Loucy (cell line): ENCODE measurements around the gene SH2D1B.

Experiments used
- H2AFZ ChIP-seq: fragments of 200-600 bp; sonication (generic); 2 replicates; pipeline ENCODE4 v1.6.0; 2016; ENCODE audit warnings: antibody characterized with exemption, mild to moderate bottlenecking, low read length, moderate library complexity
- H3F3A ChIP-seq: fragments of 200-600 bp; 2 replicates; pipeline ENCODE4 v1.6.0; 2016; ENCODE audit warnings: antibody characterized with exemption, low read depth, mild to moderate bottlenecking
- H3K27me3 ChIP-seq: fragments of 200-600 bp; sonication (generic); 2 replicates; pipeline ENCODE4 v1.6.1; 2014; ENCODE audit warnings: low read length, mild to moderate bottlenecking; ENCODE audit not compliant: insufficient read depth, poor library complexity, severe bottlenecking
- H3K36me3 ChIP-seq: fragments of 200-600 bp; sonication (generic); 2 replicates; pipeline ENCODE4 v1.6.1; 2016; ENCODE audit warnings: low read length; ENCODE audit not compliant: insufficient read depth
- H3K4me1 ChIP-seq: fragments of 200-600 bp; sonication (generic); 2 replicates; pipeline ENCODE4 v1.5.1; 2014; ENCODE audit warnings: low read length, mild to moderate bottlenecking; ENCODE audit not compliant: insufficient read depth, poor library complexity, severe bottlenecking
- H3K4me2 ChIP-seq: fragments of 200-600 bp; sonication (generic); 2 replicates; pipeline ENCODE4 v1.6.0; 2014; ENCODE audit warnings: antibody characterized with exemption, low read length, low read depth, mild to moderate bottlenecking; ENCODE audit not compliant: poor library complexity, severe bottlenecking
- H3K4me3 ChIP-seq: fragments of 200-600 bp; sonication (generic); 2 replicates; pipeline ENCODE4 v1.5.1; 2014; ENCODE audit warnings: low read length, mild to moderate bottlenecking, mixed read lengths; ENCODE audit not compliant: poor library complexity, severe bottlenecking
- H3K79me2 ChIP-seq: fragments of 200-600 bp; sonication (generic); 2 replicates; pipeline ENCODE4 v1.6.1; 2014; ENCODE audit warnings: low read length; ENCODE audit not compliant: insufficient read depth
- H3K9ac ChIP-seq: fragments of 200-600 bp; sonication (generic); 2 replicates; pipeline ENCODE4 v1.6.0; 2014; ENCODE audit warnings: mild to moderate bottlenecking, low read depth, low read length, moderate library complexity; ENCODE audit not compliant: poor library complexity, severe bottlenecking
- H3K9me2 ChIP-seq: fragments of 200-600 bp; sonication (generic); replicated peaks from 2 replicates; pipeline ENCODE4 v1.6.1; 2016; ENCODE audit warnings: low read depth, low read length, mixed read lengths
- H3K9me3 ChIP-seq: fragments of 200-600 bp; sonication (generic); 2 replicates; pipeline ENCODE4 v1.6.1; 2014; ENCODE audit warnings: mild to moderate bottlenecking, antibody characterized with exemption, low read length, low read depth; ENCODE audit not compliant: insufficient read depth
- H4K20me1 ChIP-seq: fragments of 200-600 bp; sonication (generic); 2 replicates; pipeline ENCODE4 v1.6.0; 2014; ENCODE audit warnings: antibody characterized with exemption, low read length, mild to moderate bottlenecking; ENCODE audit not compliant: insufficient read depth, poor library complexity, severe bottlenecking
- EZH2phosphoT487 ChIP-seq: fragments of 200-600 bp; IDR thresholded peaks from 2 replicates; pipeline ENCODE4 v1.6.1; 2018; ENCODE audit warnings: antibody characterized with exemption, mild to moderate bottlenecking, moderate library complexity, borderline replicate concordance
- TF ChIP-seq, protein P1 (sequence below): fragments of 200-600 bp; sonication (generic); conservative IDR thresholded peaks from 2 replicates; pipeline ENCODE4 v1.5.1; 2014; ENCODE audit warnings: mild to moderate bottlenecking, antibody characterized with exemption, low read length

Gene SH2D1B

DNA sequence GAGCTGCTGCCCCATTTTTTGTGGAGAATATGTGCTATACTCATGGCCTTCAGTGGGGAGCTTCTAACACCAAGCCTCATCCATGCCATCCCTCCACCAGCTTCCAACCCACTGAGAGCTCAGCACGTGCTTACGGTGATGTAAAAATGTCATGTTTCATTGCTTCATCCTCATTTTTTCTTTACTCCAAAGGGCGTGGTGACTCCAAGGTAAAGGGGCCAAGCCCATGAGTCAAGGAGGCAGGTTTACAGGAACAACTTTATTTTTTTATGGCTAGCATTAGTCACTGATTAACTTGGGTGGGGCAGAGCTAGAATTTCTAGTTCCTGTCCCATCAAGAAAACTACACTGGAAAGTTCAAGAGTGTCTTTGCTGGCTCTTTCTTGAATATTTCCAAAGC lies 30.6 kb downstream of the SH2D1B start, which contains the start of gene C1orf226:
TSS of gene C1orf226 (plus strand) at position 346 of the 400 bp plus-strand sequence. CDS start 174 bp downstream, outside the sequence.
- H3K9ac ChIP-seq: no peak within 1 kb of the TSS

DNA sequence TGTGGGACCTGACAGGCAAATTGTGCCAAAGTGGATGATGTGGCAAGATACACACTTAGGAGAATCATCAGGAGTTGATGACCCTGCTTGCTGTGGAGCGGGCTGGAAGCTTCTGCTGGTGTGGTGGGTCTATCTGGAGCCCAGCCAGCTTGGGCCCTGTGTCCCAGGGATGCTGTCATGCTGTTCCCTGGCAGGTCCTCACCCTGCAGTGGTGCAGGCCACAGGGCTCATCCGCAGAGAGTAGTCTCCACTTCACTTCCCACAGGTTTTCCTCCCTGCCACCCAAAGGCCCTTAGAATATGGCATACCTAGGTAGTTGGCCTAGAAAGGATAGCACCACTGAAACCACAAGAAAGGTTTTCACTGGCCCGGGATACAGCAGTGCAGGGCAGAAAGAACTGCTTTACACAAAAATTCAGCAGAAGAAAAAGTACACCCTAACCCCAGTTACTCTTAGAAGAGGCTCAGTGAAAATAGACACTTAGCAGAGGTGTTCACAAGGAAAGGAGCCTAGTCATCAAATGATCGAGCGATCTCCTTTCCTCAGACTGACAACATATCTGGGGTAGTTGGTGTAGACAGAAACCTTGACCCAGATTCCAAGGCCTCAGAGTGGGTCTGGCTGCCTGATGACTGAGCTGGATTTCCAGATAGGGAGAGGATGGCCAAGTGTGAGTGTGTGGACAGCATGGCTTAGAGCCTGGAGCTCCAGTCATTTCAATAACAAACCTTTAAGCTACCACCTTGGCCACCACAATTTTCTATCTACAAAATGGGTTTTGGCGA lies 31.7 kb downstream of the SH2D1B start:
- H3K4me1 ChIP-seq: no peaks in the 10 kb centered on the region
- no peaks in the 10 kb centered on the region for H3K27me3 ChIP-seq
- H3K4me2 ChIP-seq: no peak overlapping the region
- no peak overlapping the region for H2AFZ ChIP-seq
- H4K20me1 ChIP-seq: no peaks in the 10 kb centered on the region
- no peak overlapping the region for H3K9ac ChIP-seq
- no peaks in the 10 kb centered on the region for H3K36me3 ChIP-seq
- H3K4me3 ChIP-seq: no peak overlapping the region
- H3K9me3 ChIP-seq: no peaks in the 10 kb centered on the region
- H3K79me2 ChIP-seq: no peaks in the 10 kb centered on the region
- no peak for TF ChIP-seq EZH2phosphoT487
- TF ChIP-seq, protein P1, sequence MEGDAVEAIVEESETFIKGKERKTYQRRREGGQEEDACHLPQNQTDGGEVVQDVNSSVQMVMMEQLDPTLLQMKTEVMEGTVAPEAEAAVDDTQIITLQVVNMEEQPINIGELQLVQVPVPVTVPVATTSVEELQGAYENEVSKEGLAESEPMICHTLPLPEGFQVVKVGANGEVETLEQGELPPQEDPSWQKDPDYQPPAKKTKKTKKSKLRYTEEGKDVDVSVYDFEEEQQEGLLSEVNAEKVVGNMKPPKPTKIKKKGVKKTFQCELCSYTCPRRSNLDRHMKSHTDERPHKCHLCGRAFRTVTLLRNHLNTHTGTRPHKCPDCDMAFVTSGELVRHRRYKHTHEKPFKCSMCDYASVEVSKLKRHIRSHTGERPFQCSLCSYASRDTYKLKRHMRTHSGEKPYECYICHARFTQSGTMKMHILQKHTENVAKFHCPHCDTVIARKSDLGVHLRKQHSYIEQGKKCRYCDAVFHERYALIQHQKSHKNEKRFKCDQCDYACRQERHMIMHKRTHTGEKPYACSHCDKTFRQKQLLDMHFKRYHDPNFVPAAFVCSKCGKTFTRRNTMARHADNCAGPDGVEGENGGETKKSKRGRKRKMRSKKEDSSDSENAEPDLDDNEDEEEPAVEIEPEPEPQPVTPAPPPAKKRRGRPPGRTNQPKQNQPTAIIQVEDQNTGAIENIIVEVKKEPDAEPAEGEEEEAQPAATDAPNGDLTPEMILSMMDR: no peak
- H3K9me2 ChIP-seq: no peaks in the 10 kb centered on the region
- no peaks in the 10 kb centered on the region for H3F3A ChIP-seq

More for the DNA sequence above, 30.6 kb downstream of the SH2D1B start, which contains the start of gene C1orf226:
- no peaks in the 10 kb centered on the region for H3K9me2 ChIP-seq
- no peaks in the 10 kb centered on the region for H3F3A ChIP-seq
- TF ChIP-seq EZH2phosphoT487: no peak
- TF ChIP-seq, protein P1: no peak
- no peak within 1 kb of the TSS for H2AFZ ChIP-seq
- no peak within 1 kb of the TSS for H3K4me3 ChIP-seq
- H3K79me2 ChIP-seq: no peaks in the 10 kb centered on the region
- no peaks in the 10 kb centered on the region for H3K36me3 ChIP-seq
- H4K20me1 ChIP-seq: no peaks in the 10 kb centered on the region
- H3K4me1 ChIP-seq: no peaks in the 10 kb centered on the region
- H3K27me3 ChIP-seq: no peaks in the 10 kb centered on the region
- H3K4me2 ChIP-seq: no peak within 1 kb of the TSS
- H3K9me3 ChIP-seq: no peaks in the 10 kb centered on the region

DNA sequence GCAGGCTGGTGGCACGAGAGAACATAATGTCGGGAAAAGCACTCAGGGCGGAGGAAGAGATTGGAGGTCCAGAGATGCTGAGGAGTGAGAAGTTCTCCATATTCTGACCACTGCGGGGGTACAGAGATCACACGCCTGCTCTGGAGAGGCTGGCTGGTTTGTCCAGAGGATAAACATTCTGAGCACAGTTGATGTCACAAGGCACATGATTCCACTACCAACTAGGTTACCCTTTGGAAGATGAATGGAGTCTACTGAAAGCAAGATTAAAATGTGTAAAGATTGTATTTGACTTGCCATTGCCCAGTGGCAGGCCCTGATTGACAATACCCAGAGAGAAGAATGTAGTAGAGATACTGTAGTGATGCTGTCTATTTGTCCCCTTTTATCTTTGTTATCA lies 35.2 kb downstream of the SH2D1B start, which contains the start of gene SPATA46:
TSS of gene SPATA46 (minus strand) at position 164 of the 400 bp plus-strand sequence. CDS start at position 100, 64 bp downstream.
- Histone ChIP-seq H3K9me2 (no peaks in the 10 kb centered on the region), H3K9me3 (no peaks in the 10 kb centered on the region), H2AFZ (no peak within 1 kb of the TSS), H3K4me1 (peaks cover 25% of the 10 kb centered on the region), H3K79me2 (no peaks in the 10 kb centered on the region), H3F3A (no peaks in the 10 kb centered on the region), H4K20me1 (no peaks in the 10 kb centered on the region), H3K4me3 (no peak within 1 kb of the TSS), H3K36me3 (no peaks in the 10 kb centered on the region), H3K9ac (no peak within 1 kb of the TSS), H3K4me2 (no peak within 1 kb of the TSS), H3K27me3 (no peaks in the 10 kb centered on the region)
- TF ChIP-seq, protein P1: no peak
- no peak for TF ChIP-seq EZH2phosphoT487
